ENCODE results near the gene USP25. TPM values are rescaled to one million over a fixed set of nuclear protein-coding genes. Genes with fewer than 3 reads are reported as not detected.

USP25 gene
- total RNA-seq, 1 donor from 2014 or later, result 49.9 TPM

DNA sequence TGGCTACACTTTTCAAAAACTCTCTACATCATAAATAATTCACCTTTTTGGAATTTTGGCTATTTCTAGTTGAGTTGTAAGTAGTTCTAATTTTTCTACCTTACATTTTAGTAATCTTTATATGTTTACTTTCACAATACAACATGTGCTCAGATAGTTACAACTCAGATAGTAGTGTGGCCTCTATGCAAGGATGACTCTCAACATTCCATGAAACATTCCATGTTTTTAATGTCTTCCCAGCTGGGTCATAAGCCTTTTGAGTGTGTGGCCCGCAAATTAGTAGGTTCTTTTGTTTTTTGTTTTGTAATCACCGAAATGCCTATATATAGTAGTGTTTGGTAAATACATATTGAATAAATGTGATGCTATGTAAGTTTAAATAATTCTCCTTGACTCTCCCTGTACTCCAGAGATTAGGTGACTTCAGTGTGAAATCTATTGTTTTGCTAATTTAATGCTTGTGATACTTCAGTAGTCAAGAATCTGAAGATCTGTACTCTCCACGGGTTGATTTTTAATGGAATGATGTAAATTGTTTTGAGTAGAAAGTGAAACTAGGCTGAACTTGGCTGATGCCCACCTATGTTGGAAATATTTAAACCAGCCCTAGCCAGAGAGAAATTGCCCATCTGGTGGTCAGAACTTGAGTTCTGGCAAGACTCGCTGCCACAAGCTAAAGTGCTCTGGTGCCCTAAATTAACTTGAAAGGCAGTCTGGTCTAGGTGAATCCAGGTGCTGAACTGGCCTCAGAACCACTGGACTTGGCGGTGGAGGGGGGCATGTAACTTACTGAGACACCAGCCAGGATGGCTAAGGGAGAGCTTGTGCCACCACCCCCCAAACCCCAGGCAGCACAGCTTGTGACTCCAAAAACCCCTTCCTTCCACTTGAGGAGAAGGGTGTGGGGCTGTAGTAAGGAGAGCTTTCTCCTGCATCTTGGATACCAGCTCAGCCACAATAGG is 165.6 kb downstream of the USP25 start:
- TF ChIP-seq, protein P1, sequence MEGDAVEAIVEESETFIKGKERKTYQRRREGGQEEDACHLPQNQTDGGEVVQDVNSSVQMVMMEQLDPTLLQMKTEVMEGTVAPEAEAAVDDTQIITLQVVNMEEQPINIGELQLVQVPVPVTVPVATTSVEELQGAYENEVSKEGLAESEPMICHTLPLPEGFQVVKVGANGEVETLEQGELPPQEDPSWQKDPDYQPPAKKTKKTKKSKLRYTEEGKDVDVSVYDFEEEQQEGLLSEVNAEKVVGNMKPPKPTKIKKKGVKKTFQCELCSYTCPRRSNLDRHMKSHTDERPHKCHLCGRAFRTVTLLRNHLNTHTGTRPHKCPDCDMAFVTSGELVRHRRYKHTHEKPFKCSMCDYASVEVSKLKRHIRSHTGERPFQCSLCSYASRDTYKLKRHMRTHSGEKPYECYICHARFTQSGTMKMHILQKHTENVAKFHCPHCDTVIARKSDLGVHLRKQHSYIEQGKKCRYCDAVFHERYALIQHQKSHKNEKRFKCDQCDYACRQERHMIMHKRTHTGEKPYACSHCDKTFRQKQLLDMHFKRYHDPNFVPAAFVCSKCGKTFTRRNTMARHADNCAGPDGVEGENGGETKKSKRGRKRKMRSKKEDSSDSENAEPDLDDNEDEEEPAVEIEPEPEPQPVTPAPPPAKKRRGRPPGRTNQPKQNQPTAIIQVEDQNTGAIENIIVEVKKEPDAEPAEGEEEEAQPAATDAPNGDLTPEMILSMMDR (conservative IDR thresholded peaks at IDR 0.05), result no peak
- no peak for DNase-seq (ENCODE audit: extremely low spot score, unreplicated experiment)
- no peak overlapping the region for H3K27ac Mint-ChIP-seq
- peaks cover 2% of the 10 kb centered on the region for H3K9me3 Mint-ChIP-seq
- peaks cover 9% of the 10 kb centered on the region for H3K36me3 Mint-ChIP-seq
- no peaks in the 10 kb centered on the region for H3K27me3 Mint-ChIP-seq
- H3K4me1 Mint-ChIP-seq (ENCODE audit: unreplicated experiment), result peaks cover 5% of the 10 kb centered on the region
- no peak overlapping the region for H3K4me3 Mint-ChIP-seq

DNA sequence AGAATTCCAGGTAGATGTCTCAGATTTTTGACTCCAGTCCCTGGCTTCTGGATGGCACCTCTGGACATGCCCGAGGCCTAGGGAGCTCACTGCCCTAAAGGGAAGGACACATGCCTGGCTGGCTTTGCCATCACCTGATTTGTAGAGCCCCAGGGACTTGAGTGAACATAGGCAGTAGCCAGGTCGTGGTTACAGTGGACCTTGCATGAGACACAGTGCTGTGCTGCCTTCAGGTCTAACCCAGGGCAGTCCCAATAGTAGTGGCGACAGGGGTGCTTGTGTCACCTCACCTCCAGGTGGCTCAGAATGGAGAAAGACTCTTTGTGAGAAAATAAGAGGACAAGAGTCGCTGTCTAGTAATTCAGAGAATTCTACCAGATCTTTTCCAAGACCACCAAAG is 166.7 kb downstream of the USP25 start:
- TF ChIP-seq, protein P1 (conservative IDR thresholded peaks at IDR 0.05), result no peak
- DNase-seq (ENCODE audit: extremely low spot score, unreplicated experiment), result no peak
- Mint-ChIP-seq H3K9me3 (peaks cover 4% of the 10 kb centered on the region), H3K36me3 (peaks cover 15% of the 10 kb centered on the region), H3K4me3 (no peak overlapping the region), H3K4me1 (ENCODE audit: unreplicated experiment) (peaks cover 5% of the 10 kb centered on the region), H3K27ac (no peak overlapping the region), H3K27me3 (no peaks in the 10 kb centered on the region)

DNA sequence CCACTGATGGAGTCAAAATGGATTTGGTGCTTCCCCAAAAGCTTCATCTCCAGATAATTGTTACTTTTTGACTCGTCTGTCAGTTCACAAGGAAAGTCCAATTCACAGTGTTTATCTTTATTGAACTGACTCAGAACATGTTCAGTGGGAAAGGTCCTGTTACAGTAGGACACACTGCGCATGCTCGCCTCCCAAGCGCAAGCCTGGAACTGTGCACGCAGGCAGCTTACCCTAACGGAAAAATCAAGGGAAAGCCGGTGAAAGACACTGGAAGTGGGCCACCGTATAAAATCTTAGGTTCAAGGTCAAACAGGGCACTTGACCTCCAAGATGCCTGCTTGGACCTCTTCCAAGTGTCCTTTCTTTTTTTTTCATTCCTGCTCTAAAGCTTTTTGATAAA is 174.6 kb downstream of the USP25 start:
- peaks cover 26% of the 10 kb centered on the region for H3K9me3 Mint-ChIP-seq
- no peak for DNase-seq (ENCODE audit: extremely low spot score, unreplicated experiment)
- peaks cover 19% of the 10 kb centered on the region for H3K36me3 Mint-ChIP-seq
- no peaks in the 10 kb centered on the region for H3K27me3 Mint-ChIP-seq
- TF ChIP-seq, protein P1 (conservative IDR thresholded peaks at IDR 0.05), result no peak
- no peak overlapping the region for H3K27ac Mint-ChIP-seq
- H3K4me3 Mint-ChIP-seq, result no peak overlapping the region
- H3K4me1 Mint-ChIP-seq (ENCODE audit: unreplicated experiment), result no peaks in the 10 kb centered on the region

DNA sequence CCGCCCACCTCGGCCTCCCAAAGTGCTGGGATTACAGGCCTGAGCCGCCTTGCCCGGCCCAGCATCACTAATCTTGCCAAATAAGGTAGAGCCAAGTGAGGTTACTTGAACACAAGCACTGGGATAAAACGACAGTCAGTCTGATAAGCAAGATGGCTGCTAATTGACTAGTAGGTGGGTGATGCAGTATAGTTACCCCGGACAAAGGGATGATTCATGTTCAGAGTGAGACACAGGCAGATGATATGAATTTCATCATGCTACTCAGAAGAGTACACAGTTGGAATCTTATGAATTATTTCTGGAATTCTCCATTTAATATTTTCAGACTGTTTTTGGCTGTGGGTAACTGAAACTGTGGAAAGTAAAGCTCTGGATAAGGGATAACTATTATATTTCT is 178.4 kb downstream of the USP25 start:
- H3K27ac Mint-ChIP-seq, result no peak overlapping the region
- H3K9me3 Mint-ChIP-seq, result peaks cover 14% of the 10 kb centered on the region
- no peaks in the 10 kb centered on the region for H3K27me3 Mint-ChIP-seq
- H3K36me3 Mint-ChIP-seq, result no peaks in the 10 kb centered on the region
- TF ChIP-seq, protein P1 (conservative IDR thresholded peaks at IDR 0.05), result no peak
- no peaks in the 10 kb centered on the region for H3K4me1 Mint-ChIP-seq (ENCODE audit: unreplicated experiment)
- H3K4me3 Mint-ChIP-seq, result no peak overlapping the region
- DNase-seq (ENCODE audit: extremely low spot score, unreplicated experiment), result no peak

DNA sequence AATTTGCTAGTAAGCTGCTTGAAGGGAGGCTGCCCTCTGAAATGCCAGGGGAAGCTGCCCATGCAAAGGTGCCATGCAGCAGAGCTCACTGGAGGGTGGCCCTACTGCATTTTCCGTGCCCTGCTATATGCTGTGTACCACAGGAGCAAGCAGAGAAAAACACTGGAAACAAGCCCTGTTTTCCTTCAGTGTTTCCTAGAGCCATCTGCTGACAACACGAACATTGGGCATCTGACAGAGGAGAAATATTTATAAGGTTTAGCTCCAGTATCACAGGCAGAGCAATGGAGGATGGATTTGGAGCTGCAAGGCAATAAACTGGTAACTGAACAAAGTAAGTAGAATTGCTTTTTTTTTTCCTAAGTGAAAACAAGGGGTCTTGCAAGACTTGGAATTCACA is 198.4 kb downstream of the USP25 start:
- Mint-ChIP-seq H3K36me3 (peaks cover under 1% of the 10 kb centered on the region), H3K9me3 (no peaks in the 10 kb centered on the region), H3K4me1 (ENCODE audit: unreplicated experiment) (peaks cover 7% of the 10 kb centered on the region), H3K27me3 (no peaks in the 10 kb centered on the region), H3K4me3 (no peak overlapping the region), H3K27ac (no peak overlapping the region)
- DNase-seq (ENCODE audit: extremely low spot score, unreplicated experiment), result no peak
- TF ChIP-seq, protein P1 (conservative IDR thresholded peaks at IDR 0.05), result no peak

Data from type B pancreatic cell (in vitro differentiated cells).